SH-SY5Y (cell line): ENCODE data around the gene NEIL3.

ENCODE experiments used
- GATA2 ChIP-seq: IDR thresholded peaks from 2 replicates; pipeline ENCODE4 v1.6.1; 2011; ENCODE audit warnings: mild to moderate bottlenecking, low read depth, low read length
- GATA3 ChIP-seq: IDR thresholded peaks from 2 replicates; pipeline ENCODE4 v1.6.1; 2011; ENCODE audit warnings: low read depth, mild to moderate bottlenecking, low read length, moderate library complexity

DNA sequence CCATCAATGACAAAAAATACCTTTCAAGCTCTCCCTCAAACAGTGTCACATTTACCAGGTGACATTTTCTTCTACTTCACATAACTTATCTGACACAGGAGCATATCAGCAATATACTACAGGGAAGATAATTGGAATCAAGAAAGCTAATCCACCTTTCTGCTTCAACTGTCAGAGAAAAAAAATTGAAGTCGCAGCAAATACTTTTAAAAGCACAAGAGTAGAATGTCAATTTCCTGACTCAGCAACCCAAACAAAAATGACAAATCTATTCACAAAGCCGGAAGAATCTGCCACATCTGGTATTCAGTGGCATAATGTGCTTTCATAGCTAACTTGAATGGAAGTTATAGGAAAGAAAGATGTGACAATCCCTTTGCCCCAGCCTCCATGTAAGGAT, 95.8 kb downstream of the NEIL3 start:
- TF ChIP-seq GATA2 (no peak), GATA3 (no peak)
